Ishikawa (cell line): Measurements from ENCODE around the gene PDE1A.

ENCODE experiments used
- EP300 ChIP-seq: IDR thresholded peaks from 2 replicates; pipeline ENCODE4 v1.6.1; 2012; ENCODE audit warnings: borderline replicate concordance
- RAD21 ChIP-seq: IDR thresholded peaks from 2 replicates; pipeline ENCODE4 v1.6.1; 2012; ENCODE audit warnings: low read depth
- REST ChIP-seq: IDR thresholded peaks from 2 replicates; pipeline ENCODE4 v1.6.1; 2012; ENCODE audit warnings: low read depth, mild to moderate bottlenecking
- YY1 ChIP-seq: IDR thresholded peaks from 2 replicates; pipeline ENCODE4 v1.6.1; 2012; ENCODE audit warnings: low read depth
- ZBTB7A ChIP-seq: IDR thresholded peaks from 2 replicates; pipeline ENCODE4 v1.6.1; 2012; ENCODE audit warnings: low read depth

GRCh38 chr2:182361477-182361876, 65.4 kb downstream of the PDE1A start:
- TF ChIP-seq RAD21 (no peak), REST (no peak), YY1 (no peak), EP300 (no peak), ZBTB7A (no peak)
